HG03064 (cell line): ENCODE measurements around the gene RNF166.
A peak's percentile ranks its signal among the peaks of the same experiment; 100 is the strongest.
"Not testable (repeated sequence)": the region's sequence is repeated elsewhere in the genome, so short reads cannot be mapped to it uniquely, and the experiment has no call there.

Experiments used
- ATAC-seq: cut with Tn5 transposase; IDR thresholded peaks from one replicate; pipeline ENCODE4 v1.9.1; 2021; ENCODE audit warnings: low read depth; ENCODE audit not compliant: unreplicated experiment

The RNF166 gene

DNA sequence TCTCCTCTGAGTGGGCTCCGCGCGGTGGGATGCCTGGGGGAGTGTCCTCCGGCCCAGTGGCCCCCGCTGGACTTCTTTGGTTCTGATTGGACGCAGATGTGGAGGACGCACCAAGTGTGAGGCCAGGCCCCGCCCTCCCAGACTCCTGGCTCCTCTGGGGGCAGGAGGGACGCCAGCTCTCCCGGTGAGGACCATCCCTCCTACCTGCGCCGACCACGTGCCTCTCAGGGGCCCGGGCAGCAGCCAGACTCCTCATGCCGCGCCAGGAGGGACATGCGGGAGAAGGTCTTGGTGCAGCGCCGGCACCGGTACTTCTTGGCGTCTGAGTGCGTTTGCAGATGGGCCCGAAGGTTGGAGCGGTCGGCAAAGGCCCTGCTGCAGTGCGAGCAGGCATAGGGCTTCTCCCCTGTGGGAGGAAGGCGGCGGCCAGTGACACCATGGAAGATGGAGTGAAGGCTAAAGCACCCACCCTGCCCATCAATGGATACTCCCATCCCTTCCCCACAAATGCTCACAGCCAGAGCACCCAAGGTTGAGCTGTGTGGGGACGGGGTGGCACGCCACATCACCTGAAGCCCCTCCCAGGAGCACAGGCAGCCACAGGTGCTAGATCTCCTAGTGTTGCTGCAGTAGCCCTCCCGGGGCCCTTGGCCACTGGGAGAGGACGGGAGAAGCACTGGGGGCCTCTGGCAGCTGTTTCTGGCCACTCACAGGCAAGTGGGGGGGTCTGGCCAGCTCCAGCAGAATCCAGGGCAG, 27.8 kb downstream of the RNF166 start:
- no peak for ATAC-seq

DNA sequence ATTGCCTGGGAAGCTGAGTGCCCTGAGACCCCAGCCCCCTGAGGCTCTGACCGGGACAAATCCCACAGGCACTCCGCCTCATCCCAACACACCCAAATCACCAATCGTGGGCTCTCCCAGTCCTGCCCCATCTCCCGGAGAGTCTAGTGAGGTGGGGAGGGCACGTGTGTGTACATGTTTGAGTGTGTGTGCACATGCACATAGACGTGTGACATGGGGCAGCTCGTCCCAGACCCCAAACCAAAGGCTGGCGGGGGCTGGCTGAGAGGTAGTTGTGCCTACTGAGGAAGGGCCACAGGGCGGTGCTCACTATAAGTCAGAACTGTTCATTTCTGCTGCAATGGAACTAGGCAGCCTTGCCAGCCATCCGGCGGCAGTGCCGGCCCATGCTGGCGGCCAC, 28.5 kb downstream of the RNF166 start:
- no peak for ATAC-seq

DNA sequence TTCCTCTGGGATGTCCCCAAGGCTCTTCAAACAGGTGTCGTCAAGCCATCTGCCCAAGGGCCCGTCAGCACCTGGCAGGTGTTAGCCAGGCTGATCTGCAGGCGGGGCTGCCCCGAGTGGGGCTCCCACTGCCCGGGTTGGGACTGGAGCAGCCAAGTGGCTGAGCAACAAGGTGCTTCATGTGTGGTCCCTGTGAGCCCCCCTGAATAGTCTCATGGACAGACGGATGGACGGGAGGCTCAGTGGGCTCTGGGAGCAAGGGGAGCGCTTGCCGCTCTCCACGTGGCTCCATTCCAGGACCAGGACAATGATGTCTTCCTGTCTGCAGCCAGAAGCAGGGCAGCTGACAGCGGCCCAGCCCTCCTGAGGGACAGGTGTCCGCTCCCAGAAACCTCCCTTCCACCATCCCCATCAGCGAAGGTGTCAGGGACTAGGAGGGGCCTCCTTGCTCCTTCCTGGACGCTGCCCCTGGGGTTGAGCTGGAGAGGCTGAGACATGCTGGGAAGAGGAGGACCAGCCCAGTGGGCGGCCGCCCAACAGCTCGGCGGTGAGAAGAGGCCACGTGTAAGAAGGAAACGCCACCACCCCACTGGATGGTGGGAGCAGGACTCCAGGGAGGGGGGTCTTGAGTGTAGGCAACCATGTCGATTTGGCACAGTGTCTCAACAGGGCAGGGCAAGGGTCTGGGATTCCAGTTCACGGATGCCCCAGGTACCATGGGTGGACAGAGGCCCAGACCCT, 29.5 kb downstream of the RNF166 start:
- ATAC-seq, result no peak

DNA sequence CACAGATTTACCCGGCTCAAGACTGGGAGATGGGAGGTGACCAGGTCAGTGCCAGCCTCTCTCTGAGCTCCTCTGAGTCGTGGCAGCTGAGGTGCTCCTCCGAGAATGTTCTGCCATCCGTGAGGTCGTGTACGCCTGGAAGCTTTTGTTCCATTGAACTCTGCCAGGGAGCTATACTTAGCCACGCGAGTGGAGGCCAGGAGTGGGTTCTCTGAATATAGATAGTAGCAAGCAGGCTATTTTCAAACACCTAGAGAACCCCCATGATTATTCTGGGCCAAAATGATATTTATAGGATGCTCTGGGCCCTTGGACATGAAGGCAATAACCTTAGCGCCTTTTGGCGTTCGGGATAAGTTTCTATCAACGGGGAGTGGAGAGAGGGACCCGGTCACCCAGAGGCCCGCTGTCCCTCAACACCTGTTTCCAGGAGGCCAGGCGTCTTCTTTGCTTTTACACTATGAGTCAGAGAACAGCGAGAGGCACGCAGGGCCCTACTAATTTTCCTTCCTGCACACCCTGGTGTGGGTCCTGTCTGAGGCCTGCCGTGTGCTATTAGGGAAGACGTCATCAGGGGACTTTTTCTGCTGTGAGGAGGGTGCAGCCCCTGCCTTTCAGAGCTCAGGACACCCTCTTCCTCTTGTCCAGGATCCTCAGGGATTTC, 32.4 kb downstream of the RNF166 start:
- no peak for ATAC-seq

DNA sequence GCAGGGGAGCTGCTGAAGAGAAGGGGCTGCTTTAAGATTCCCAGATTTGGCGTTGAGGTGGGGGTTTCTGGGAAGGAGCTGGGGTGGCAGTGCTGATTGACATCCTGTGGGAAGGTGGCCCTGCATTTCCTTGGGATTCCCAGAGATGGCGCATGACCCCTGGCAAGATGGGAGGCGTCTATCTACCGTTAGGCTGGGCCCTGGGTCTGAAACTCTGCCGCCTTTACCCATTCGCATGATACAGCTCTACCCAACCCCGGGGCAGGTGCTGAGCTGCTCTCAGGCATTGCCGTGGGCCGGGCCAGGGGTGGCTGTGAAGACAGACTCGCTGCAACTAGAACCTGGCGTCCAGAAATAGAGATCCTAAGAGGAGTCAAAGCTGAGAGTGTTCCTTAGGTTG, 33.4 kb downstream of the RNF166 start:
- ATAC-seq, result no peak

DNA sequence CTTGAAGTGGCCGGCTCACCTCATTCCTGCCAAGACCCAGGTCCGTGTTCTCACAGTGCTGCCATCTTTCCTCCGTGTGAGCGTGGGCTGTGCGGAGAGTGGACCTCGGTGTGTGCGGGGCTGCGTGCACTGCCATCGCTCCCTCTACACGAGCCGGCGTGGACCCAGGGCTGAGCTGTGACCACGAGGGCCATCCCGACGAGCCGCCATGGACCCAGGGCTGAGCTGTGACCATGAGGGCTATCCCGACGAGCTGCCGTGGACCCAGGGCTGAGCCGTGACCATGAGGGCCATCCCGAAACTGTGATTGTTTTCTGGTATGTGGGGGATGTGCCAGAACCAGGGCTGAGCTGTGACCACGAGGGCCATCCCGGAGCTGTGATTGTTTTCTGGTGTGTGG, 34.4 kb downstream of the RNF166 start:
- no peak for ATAC-seq

DNA sequence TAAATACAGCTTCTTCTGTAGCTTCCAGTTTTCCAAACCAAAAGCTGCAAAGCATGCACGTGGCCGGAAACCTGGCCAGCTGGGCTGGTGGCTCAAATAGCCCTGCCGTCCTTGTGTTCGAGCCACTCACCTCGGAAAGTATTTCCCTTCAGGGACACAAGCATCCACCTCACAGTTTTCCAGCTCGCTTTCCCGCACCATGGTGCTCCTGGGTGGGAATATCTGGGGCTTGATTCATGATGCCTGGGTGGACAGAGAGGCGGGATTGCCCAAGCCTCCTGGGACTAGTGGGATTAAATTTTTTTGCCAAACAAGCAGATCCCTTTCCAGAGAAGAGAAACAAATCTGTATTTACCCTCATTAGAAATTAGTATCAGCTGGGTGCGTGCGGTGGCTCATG, 36.2 kb downstream of the RNF166 start:
- ATAC-seq, result no peak

DNA sequence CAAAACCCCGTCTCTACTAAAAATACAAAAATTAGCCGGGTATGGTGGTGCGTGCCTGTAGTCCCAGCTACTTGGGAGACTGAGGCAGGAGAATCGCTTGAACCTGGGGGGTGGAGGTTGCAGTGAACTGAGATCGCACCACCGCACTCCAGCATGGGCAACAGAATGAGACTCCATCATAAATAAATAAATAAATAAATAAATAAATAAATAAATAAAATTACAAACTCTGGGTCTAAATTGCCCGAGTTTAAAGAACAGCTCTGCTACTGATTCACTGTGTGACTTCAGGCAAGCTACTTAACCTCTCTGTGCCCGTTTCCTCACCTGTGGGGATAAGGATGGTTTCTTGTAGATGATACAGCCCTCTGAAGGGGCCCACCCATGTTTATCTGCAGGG, 36.7 kb downstream of the RNF166 start:
- not testable (repeated sequence) for ATAC-seq

DNA sequence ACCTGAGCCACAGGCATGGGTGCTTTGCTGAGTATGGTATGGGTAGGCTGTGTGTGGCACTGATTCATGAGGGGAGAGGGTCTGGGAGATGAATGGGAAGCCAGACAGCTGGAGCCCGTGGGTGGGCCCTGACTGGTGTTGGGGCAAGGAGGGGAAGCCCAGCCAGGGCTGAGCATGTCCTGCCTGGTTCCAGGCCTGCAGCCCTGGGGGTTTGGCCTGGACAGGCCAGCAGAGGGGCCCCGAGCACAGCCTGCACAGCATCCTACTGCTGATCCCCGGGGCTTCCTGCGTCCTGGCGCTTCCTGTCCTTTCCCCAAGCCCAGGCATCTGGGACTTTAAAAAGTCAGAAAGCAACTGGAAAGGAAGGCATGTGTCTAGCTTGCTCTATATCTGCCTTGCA, 38.7 kb downstream of the RNF166 start:
- no peak for ATAC-seq

DNA sequence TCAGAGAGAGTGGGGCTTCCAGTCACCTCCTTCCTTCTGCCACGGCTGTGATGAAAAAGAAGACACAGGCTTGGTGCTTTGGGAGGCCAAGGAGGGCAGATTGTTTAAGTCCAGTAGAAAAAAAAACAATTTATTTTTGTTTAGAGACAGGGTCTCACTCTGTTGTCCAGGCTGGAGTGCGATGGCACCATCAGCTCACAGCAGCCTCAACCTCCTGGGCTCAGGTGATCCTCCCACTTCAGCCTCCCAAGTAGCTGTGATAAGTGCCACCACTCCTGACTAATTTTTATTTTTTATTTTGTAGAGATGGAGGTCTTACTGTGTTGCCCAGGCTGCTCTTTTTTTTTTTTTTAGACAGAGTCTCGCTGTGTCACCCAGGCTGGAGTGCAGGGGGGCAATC, 40.6 kb downstream of the RNF166 start:
- ATAC-seq, result no peak

DNA sequence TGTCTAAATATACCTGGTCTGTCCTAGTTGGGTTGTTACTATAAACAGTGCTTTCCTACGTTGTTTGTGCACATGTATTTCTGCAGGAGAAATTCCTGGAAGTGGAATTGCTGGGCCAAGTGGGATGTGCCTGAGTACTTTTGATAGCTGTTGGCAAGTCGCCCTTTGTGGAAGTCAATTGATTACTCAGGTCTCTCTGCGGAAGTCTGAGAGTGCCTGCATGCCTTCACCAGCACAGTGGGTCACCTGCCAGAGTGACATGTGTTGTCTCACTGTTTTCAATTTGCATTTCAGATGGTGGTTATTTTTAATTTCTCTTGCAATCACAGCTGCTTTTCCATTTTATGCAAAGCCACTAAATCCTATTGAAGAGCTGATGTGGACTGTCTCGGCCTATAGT, 41.1 kb downstream of the RNF166 start:
- no peak for ATAC-seq

DNA sequence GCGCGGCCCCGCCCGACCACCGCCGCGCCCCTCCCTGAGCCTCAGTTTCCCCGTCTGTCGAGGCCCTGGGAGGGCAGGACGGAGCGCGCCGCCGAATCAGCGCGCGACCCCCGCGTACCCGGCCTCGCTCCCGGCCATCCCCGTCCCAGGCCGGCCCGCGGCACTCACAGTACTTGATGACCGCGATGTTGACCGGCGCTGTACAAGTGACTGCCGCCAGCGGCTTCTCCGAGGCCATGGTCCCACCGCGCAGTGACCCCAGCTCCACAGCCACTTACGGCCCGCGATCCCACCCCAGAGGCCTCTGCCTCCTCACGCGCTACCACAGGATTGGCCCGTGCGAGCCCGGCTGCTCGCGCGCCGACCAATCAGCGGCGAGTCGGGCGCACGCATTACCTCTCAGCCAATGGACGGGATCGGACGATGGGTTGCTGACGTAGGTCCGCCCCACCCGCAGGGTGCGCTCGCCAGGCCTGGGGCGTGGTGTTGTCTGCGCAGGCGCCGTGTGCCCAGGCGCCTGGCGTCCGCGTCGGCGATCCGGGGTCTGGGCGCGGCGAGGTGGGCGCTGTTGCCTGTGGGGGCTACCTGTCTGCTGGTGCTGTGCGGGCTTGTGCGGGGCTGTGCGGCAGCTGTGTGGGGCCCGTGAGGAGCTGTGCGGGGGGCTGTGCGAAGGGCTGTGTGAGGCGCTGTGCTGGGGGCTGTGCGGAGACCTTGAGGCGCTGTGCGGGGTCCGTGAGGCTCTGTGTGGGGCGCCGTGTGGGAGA, 43.2 kb downstream of the RNF166 start, which contains the start of gene MVD:
TSS of gene MVD (minus strand) at position 249 of the 764 bp plus-strand sequence. CDS start at position 238, 11 bp downstream.
- peak; percentile 80 for ATAC-seq

DNA sequence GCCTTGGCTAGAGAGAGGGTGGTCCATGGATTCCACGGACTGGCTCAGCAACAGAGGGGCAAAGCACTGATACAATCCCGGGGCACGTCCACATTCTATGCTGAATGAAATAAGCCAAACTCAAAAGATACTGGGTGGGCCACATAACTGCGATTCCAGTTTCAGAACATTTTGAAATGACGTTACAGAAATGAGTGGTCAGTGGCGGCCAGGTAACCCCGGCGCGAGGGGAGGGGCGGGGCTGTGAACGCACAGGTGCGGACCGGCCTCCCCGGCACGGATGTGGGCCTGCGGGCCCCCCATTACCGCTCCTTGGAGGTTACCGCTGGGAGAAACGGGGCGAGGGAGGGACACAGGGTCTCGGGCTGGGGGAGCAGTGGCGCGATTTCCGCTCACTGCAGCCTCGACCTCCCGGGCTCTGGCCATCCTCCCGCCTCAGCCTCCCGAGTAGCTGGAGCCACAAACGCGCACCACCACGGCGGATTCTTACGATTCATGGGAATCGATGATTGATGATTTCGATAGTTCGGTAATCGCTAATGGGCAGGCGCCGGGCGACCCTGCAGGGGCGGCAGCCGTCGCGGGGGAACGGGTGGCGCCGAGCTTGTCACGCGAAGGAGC, 43.9 kb downstream of the RNF166 start:
- peak; percentile 6 for ATAC-seq

DNA sequence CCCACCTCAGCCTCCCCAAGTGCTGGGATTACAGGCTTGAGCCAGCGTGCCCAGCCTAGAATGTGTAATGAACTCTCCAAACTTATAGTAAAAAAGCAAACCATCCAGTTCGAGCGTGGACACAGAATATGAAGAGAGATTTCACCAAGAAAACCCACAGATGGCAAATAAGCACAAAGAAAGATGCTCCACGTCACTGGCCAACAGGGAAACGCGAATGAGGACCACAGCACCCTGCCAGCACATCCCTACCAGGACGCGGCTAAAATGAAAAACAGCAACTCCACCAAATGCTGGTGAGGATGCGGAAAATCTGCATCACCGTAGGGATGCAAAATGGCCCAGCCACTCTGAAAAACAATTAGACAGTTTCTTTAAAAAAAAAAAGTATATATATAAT, 44.7 kb downstream of the RNF166 start:
- no peak for ATAC-seq

DNA sequence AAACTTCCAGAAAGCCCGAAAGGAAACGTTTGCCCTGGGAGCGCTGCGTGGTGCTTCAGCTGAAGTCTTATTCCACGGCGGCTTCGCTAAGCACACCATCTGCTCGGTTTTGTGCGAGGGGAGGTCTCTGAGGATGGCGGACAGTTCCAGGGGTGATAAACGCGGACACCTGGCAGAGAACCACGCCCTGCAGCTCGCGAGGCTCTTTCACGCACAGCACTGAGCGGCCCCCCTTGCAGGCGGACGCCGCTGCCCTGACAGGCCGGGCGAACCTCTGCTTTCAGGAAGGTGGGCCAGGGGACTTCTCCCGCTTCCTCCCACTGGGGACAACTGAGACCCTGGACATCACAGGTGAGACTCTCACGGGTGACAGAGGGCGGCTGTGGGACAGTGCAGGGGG, 47.0 kb downstream of the RNF166 start:
- ATAC-seq, result no peak

DNA sequence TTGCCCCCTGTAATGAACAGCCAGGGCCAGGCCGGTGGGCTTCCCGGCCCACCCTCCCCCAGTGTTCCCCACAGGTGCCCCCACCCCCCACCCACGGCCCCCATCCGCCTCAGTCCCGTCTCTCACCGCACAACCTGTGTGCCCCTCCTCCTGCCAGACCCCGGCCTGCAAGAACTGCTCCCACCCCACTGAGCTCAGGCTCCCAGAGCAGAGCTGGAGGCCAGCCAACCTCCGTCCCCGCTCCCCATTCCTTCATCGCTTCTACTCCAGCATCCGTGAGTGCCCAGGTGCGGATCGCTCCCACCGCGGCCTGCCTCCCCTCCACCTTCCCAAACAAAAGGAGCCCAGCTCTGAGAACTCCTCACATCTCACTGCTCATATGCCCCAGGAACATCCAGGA, 47.5 kb downstream of the RNF166 start:
- ATAC-seq, result no peak

DNA sequence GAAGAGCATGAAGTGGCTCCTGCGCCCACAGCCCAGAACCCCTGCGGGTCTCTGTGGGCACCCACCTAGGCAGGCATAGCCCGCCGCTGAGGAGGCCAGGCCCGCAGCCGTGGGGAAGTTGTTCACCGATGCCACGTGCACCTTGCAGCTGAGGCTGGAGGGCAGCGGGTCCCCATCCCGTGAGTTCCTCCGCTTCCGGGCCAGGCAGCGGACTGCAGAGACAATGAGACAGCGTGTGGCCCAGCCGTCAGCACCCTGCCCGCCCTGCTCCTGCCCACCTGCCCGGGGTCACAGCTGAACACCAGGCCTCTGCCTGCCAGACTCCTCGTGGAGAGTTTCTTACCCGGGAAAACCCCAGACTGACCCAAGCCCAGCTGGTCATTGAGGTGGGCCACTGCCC, 48.8 kb downstream of the RNF166 start:
- no peak for ATAC-seq

DNA sequence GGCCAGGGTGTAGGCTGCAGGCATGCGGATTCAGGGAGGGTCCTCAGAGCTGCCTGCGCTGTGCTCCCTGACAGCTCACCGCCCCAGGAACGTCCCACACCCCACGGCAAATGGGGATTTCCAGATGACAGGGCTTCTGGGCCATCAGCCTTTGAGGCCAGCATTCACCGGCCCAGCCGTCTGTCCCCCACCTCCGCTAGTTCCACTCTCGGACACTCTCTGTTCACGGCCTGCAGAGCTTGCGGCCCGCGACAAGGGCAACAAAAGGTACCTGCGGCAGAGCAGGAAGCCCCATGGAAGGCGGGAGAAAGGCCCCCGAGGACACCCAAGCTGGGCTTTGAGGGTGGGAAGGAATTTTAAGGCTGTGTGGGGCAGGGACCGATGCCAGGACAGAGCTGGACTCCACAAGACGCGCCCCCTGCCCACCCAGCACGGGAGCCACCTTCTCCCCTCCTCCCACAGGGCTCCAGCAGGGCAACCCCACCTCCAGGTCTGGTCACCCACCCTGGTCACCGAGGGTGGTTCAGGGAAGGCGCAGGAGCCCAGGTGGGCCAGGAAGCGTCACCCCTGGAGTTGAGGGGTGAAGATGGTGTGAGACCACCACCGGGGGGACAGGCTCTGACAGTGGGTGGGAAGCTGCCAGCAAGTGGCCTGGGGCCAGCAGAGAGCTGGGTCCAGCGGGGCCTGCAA, 49.8 kb downstream of the RNF166 start:
- ATAC-seq, result no peak

DNA sequence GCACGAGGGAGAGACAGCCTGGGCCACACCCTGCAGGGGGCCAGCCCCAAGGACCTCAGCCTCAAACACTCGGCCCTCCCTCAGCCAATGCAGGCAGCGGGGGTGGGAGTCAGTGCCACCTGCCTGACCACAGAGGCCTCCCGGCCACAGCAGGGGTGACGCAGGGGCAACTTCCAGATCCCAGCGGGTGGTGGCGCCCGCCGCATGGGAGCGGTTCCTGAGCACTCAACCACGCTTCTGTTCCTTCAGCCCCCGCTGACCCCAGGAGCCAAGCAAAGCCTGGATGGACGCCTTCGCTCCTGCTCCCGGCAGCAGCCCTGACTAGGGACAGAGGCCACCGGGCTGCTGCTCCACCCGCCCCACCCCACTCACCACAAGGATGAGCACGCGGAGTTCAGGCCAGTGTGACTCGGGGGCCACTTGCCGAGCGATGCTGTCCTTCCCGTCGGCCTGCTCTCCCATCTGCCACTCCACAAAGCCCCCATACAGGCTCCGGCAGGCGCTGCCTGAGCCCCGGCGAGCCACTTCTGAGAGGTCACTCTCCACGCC, 50.4 kb downstream of the RNF166 start:
- no peak for ATAC-seq
